Left ventricle myocardium inferior (tissue), 1 donor: Measurements from ENCODE around the gene RPS19BP1. TPM values are rescaled to one million over a fixed set of nuclear protein-coding genes. Genes with fewer than 3 reads are reported as not detected.

ENCODE experiments used
- DNase-seq: peaks from one replicate; pipeline ENCODE4 v3.0.0-alpha.2; 2020
- H3K27ac ChIP-seq: fragments of 200-600 bp; replicated peaks from 2 replicates; pipeline ENCODE4 v1.8.0; 2021
- H3K27me3 ChIP-seq: fragments of 200-600 bp; 2 replicates; pipeline ENCODE4 v1.8.0; 2021; ENCODE audit warnings: low read depth
- H3K36me3 ChIP-seq: fragments of 200-600 bp; 2 replicates; pipeline ENCODE4 v1.8.0; 2021
- H3K4me1 ChIP-seq: fragments of 200-600 bp; 2 replicates; pipeline ENCODE4 v1.8.0; 2021
- H3K4me3 ChIP-seq: fragments of 200-600 bp; 2 replicates; pipeline ENCODE4 v1.8.0; 2021; ENCODE audit warnings: mild to moderate bottlenecking, moderate library complexity
- H3K9me3 ChIP-seq: fragments of 200-600 bp; replicated peaks from 2 replicates; pipeline ENCODE4 v1.8.0; 2021
- CTCF ChIP-seq: fragments of 200-600 bp; IDR thresholded peaks from 2 replicates; pipeline ENCODE4 v1.8.0; 2021; ENCODE audit warnings: antibody characterized with exemption, mild to moderate bottlenecking, borderline replicate concordance
- intact Hi-C: fragments of 100-400 bp; cut with micrococcal nuclease; formaldehyde crosslinking; loops from one replicate; pipeline ENCODE4 v1.11.0; 2022
- total RNA-seq: library from RNA; stranded (reverse); fragmentation: NEBNext Ultra II Directional; extraction: Animal tissue kit (Norgen Biotek cat#: 25700); gene quantifications from one replicate; pipeline ENCODE4 v1.2.1, GENCODE V29; 2021
- donor health status: DM: no; HTN: yes; CAD: no; lungs with severe emphysema.

Gene RPS19BP1
- total RNA-seq, 1 donor from 2014 or later: 59.3 TPM

- intact Hi-C loops: no loop called here
- no peak for DNase-seq
- H3K27me3 ChIP-seq: no peaks in the 10 kb centered on the region
- H3K4me1 ChIP-seq: peaks cover 86% of the 10 kb centered on the region
- H3K4me3 ChIP-seq: no peak overlapping the region
- no peaks in the 10 kb centered on the region for H3K9me3 ChIP-seq
- peak overlapping the region; percentile 50 for H3K27ac ChIP-seq
- H3K36me3 ChIP-seq: peaks cover 42% of the 10 kb centered on the region
- TF ChIP-seq CTCF: no peak
Observed at GRCh38 chr22:39527481-39527961, 5.0 kb downstream of the RPS19BP1 start.

- H3K4me3 ChIP-seq: no peak overlapping the region
- peaks cover 86% of the 10 kb centered on the region for H3K4me1 ChIP-seq
- H3K9me3 ChIP-seq: no peaks in the 10 kb centered on the region
- intact Hi-C loops: no loop called here
- H3K36me3 ChIP-seq: peaks cover 50% of the 10 kb centered on the region
- TF ChIP-seq CTCF: no peak
- no peak overlapping the region for H3K27ac ChIP-seq
- no peaks in the 10 kb centered on the region for H3K27me3 ChIP-seq
- no peak for DNase-seq
Observed at GRCh38 chr22:39526736-39527171, 5.8 kb downstream of the RPS19BP1 start.

GRCh38 chr22:39525658-39525975 lies 6.9 kb downstream of the RPS19BP1 start:
- Histone ChIP-seq H3K27me3 (no peaks in the 10 kb centered on the region), H3K27ac (peak overlapping the region; percentile 99), H3K9me3 (no peaks in the 10 kb centered on the region), H3K4me3 (no peak overlapping the region), H3K4me1 (peaks cover 86% of the 10 kb centered on the region), H3K36me3 (peaks cover 59% of the 10 kb centered on the region)
- no peak for DNase-seq
- intact Hi-C loops: no loop called here
- no peak for TF ChIP-seq CTCF

- Histone ChIP-seq H3K27me3 (no peaks in the 10 kb centered on the region), H3K36me3 (peaks cover 54% of the 10 kb centered on the region), H3K4me1 (peaks cover 83% of the 10 kb centered on the region), H3K27ac (peak overlapping the region; percentile 99), H3K9me3 (no peaks in the 10 kb centered on the region), H3K4me3 (peak overlapping the region; percentile 92)
- TF ChIP-seq CTCF: no peak
- intact Hi-C loops: no loop called here
- DNase-seq: no peak
Observed at GRCh38 chr22:39524753-39525657, 7.5 kb downstream of the RPS19BP1 start.

- no peaks in the 10 kb centered on the region for H3K27me3 ChIP-seq
- peak overlapping the region; percentile 92 for H3K4me3 ChIP-seq
- peaks cover 82% of the 10 kb centered on the region for H3K4me1 ChIP-seq
- no peak for TF ChIP-seq CTCF
- DNase-seq: no peak
- H3K9me3 ChIP-seq: no peaks in the 10 kb centered on the region
- H3K27ac ChIP-seq: peak overlapping the region; percentile 99
- H3K36me3 ChIP-seq: peaks cover 47% of the 10 kb centered on the region
- intact Hi-C loops: no loop called here
Observed at GRCh38 chr22:39524089-39524752, 8.3 kb downstream of the RPS19BP1 start.
